Embryonic facial prominence (tissue), 1 donor: Measurements from ENCODE around the gene CLSTN2.

Experiments
- DNase-seq: peaks from one replicate; pipeline ENCODE4 v3.0.0-alpha.2; 2016; ENCODE audit errors: extremely low spot score

Gene CLSTN2

DNA sequence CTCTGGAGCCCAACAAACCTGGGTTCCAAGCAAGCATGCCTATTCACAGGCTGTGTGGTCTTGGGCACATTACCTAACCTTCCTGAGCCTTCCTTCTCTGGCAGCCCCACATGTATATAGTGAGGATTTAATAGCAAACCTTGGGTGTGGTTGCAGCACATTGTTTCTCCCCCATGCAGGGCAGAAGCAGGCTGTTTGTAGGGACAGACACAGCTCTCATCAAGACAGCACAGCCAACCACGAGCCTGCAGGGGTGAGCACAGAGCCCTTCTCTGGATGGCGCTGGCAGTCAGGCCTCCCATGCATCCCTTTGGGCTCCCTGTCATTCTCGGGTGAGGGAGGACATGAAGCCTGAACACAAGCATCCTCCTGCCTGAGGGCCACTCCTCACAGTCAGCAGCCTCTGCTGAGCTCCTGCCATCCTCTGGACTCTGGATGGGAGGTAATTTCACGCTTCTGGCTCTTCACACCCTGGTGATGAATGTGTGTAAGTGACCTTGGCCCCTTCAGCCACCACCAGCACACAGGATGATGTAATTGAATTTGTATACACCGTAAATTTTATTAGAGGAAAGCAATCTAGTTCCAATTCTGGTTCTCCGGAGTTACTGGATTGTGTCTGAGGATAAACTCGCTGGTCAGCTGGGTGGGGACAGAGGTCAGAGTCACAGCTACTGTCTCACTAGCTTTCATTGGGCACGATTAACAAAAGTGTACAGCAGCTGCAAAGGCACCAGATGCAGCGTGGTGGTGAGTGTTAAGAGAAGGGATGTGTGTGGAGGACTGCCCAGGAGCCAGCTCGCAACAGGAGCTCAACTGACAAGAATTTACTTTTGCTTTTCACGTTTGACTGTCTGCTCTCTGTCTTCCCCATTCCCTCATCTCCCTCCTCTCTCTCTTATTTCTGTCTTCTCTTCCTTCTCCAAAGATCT is 118.1 kb downstream of the CLSTN2 start:
- no peak for DNase-seq

DNA sequence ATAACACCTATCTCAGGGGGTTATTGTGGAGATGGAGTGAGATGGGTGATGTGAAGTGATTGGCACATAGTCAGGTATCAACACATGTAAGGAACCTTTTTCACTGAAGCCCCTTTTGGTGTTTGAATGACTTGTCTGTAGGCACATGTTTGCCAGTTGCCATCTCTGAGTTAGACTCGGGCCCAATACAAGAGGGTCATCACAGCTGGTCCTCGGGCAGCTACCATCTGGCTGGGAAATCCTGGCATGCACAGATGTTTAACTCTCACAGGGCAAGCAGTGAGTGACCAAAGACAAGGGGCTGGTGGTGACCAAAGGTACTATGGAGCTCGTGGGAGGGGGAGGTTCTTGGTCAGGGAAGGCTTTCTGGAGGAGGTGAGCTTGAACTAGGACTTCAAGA is 118.8 kb downstream of the CLSTN2 start:
- no peak for DNase-seq

DNA sequence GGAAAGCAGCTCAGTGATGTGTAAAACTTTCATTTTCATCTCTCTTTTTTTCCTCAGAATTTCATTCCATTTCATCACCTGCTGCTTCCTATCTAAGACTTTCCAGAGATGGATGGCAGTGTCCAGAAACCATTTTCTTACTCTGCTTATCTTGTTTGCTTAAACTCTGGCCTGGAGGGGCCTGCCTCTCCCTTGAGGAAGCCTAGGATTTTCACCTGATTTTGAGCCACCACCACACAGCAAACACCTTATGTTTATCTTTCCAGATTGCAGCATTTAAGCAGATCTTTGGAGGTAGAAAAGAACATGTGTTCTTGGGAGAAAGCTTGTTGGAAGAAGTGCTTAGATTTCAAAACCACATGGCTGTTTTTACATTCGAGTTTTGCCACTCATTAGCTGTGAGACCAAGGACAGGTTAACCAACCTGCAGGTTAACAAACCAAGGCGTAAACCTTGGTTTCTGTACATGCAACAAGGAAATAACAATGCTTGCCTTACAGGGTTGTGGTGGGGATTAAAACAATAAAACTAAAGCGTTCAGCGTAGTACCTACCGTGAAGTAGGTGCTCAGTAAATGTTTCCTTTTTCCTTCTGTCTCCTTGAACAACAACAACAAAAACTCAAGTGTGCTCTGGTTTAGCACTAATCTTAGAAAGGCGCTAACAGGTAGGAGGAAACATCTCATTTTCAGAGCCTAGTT is 120.3 kb downstream of the CLSTN2 start:
- no peak for DNase-seq

DNA sequence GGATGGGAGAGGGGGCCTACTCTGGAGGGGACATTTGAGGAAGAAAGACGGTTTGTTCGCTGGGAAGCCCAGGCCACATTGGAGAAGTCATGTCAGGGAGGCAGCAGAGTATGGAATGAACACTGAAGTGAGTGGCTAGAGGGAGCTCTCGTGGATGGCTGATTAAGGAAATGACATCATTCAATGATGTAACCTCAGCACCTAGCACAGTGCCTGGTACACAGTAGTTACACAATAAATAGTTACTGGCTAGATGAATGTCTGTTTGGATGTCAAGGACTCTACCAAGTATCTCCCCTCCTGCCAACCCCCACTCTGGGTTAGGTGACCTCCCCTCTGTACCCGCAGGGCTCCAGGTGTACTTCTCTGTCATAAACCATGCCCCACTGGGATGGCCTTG is 121.1 kb downstream of the CLSTN2 start:
- DNase-seq = no peak

DNA sequence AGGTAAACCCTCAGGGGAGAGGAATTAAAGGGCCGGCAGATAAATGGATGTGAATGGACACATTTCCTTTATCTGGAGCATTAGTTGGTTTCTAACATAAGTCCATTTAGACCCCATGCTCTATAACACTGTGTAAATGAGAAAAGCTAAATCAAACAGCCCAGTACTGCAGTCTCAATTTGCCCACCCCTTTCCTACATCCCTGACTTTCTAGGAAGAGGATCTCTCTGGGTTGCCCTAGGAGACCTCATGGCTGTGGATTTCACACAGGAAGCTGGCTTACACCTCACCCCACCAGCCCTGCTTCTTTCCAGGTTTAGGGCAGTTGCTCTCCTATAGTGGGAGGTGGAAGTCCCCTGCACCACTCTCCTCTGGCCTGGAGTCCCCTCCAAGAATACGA is 126.2 kb downstream of the CLSTN2 start:
- DNase-seq = no peak

DNA sequence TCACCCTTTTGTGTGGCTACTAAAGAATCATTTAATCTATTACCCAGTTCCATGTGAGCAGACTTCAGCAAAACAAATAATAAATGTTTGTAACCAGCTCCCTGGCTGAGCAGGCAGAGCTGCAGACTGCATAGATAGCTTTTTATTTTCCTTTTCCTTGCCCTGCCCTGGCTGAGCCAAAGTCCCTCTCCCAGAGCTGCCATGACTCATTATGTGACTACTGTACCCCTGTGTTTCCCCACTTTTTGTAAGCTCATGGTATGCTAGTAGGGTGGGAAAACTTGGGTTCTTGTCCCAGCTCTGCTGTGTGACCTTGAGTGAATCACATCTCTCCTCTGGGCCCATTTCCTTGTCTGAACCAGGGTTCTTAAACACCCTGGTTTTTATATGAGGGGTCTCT is 127.5 kb downstream of the CLSTN2 start:
- DNase-seq = no peak

DNA sequence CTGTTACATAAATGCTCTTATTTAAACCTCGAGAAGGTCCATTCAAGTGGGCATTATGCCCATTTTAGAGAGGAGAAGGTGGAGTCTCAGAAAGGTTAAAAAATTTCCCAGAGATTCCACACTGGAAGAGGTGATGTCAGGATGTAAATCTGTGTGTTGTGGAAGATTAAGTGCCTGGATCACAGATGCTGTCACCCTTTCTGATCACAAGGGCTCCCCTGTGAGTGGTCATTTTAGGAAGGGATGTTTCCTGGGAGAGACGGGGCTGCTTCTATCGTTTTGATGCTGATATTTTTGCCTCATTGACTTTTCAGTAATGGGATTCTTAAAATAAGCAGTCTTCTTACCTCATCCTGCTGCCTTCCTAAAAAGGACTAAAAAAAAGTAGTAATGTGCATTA is 132.5 kb downstream of the CLSTN2 start:
- no peak for DNase-seq

DNA sequence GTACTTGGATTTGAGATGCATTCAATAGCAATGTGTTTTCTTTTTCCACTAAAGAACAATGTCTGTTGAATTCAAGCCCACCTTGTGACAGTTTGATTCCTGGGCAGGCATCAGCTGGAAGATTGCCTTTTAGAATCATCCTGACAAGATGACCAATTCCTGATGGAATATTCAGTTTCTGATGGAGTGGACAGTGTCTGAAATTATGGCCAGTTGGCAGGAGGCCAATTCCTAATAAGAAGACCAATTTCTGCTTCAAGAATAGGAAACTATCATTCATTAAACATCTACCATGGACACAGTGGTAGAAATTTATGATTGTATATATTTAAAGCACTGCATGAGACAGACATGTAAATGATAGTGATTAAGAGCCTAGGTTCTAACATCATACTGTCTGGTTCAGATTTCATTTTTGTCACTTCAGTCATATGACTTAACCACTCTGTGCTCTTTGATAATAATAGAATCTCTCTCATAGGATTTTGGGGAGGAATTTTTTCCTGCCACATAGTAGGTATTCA is 133.6 kb downstream of the CLSTN2 start:
- no peak for DNase-seq

DNA sequence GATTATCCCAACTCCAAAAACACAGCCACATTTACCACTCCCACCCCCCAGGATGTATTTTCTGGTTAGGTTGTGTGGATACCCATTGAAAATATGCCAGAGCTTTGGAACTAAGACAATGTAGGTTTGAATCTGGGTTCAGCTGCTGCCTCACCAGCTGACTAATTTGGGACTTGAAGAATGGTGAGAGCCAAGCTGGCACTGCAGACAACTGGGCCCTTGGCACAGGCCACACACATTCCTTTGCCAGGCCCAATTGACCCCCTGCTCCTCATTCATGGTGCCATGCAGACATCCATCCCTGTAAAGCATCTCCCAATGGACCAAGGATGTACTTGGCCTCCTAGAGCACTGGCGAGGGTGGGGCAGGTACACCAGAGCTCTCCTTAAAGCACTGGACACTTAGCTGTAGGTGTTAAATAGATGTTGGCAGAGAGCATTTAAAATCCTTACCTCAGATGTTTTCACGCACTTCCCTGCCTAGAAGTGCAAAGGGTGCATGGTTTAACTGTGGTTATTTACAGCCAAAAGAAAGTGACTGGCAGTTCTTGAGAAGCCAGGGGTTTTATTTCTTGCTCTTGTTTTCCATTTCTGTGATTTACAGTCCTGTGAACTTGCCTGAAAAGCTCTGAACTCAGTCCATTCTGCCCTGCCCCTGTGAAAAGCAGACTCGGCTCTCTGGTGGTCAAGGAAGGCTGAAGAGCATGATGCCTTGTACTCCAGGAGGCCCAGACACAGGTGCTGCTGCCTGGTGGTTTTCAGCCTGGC is 138.5 kb downstream of the CLSTN2 start:
- DNase-seq = no peak

DNA sequence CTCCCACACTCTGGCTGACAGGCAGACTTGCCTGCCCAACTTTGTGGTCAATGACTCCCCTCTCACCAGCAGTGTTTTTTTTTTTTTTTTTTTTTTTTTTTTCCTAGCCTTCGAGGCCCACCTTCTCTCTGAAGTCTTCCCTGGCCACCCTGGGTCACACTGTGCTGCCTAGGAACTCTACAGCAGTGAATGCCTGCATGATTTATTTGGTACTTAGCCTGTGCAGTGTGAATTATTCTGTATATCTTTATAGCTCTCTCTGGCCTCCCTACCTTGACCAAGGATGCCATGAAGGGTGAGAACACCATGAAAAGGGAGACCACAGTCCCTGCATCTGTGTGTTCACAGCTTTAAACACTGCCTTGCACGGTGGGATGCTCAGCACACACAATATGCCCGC is 141.6 kb downstream of the CLSTN2 start:
- no peak for DNase-seq

DNA sequence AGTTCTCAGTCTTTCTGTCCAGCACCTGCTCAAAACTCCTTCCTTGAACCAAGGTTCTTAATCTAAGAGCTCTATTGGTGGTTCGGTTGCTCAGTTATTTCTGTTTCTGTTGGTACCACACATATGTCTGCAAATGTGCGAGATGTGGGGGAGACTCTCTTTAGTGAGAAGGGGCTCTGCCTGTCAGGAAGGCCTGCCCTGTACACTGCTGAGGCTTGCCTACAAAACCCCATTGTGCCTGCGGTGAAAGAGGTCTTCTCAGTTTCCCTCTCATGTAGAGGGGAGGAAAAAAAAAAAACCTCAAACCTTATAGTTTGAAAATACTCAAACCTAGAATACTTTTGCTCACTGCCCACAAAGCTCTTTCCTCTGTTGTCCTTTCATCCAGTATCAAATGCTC is 142.4 kb downstream of the CLSTN2 start:
- no peak for DNase-seq

DNA sequence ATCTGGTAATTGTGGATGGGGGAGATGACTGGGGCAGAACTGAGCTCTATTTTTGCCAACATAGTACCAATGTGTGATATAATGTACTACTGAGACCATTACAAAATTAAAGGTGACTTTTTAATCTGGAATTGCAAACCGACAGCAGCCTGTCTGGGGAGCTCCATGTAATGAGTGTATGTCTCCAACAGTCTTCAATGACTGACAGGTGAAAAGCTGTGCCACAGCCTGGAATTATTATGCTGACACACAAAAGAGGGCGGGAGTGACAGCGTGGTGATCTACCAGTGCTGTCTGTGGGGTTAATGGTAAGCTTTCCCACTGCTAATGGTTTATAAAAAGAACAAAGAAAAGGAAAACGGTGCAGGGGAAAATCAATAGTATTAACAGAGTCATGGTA is 143.4 kb downstream of the CLSTN2 start:
- DNase-seq = no peak

DNA sequence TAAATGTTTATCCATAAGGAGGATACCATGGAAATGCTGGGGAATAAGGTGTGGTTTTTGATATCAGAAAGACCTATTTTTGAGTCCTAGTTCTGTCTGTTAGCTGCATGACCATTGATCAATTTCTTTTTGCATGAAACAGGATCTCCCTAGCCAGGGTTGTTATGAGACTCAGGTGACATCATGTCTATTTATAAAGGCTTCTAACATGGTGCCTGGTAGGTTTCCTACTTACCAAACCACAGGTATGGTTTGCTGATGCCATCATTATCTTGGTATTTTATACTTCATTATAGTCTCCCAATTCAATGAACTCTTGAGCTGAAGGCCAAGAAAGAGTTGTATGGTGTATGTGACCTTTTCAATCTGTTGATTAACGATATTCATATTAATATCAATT is 144.0 kb downstream of the CLSTN2 start:
- no peak for DNase-seq

DNA sequence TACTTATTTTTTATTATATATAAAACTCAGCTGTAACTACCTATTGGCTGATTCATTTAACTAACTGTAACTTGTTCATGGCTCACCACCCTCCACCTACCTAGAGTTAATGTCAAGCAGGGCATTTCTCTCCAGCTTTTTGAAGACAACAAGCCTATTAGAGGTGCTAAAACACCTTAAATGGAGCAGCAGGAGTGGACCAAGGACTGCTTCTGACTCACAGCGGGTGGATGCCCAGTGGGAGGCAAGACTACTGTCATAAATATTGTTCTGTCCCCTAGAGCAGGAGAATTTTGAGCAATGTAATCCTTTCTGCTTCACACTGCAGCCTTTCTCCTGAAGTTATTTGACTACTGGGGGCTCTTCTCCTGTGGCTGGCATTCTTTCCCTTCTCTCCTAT is 146.9 kb downstream of the CLSTN2 start:
- DNase-seq = no peak

DNA sequence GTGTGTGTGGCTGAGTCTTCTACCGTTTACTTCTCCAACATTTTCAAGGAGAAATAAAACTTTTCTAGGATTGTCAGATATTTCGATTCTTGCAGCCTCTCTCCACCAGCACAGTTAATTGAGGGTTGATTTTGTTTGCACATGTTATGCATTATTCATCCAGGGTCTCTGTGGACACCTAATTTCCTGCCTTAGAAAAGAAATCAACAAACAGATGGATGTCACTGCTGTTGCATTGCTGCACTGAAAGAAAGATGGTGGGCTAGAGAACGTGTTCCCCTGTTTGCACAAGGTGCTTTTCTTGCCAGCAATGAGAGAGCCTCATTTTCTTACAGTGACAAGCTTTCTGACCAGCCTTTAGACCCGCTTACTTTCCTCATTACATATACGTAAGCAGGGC is 150.0 kb downstream of the CLSTN2 start:
- no peak for DNase-seq

DNA sequence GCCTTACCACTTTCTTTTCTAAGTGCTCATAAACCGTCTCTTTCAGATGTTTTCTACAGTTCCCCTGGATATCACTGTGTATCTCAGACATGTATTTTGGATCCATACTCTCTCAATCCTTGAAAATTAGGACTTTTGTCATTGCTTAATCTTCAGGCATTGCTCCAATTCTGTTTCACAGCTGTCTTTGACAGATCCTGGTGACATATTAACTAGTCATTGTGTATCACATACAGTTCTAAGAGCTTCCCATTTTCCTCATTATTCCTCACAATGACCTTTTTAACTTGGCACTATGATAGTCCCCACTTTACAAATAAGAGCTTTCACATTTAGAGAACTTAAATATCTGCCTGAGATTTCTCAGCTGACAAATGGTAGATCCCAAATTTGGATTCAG is 151.7 kb downstream of the CLSTN2 start:
- no peak for DNase-seq

DNA sequence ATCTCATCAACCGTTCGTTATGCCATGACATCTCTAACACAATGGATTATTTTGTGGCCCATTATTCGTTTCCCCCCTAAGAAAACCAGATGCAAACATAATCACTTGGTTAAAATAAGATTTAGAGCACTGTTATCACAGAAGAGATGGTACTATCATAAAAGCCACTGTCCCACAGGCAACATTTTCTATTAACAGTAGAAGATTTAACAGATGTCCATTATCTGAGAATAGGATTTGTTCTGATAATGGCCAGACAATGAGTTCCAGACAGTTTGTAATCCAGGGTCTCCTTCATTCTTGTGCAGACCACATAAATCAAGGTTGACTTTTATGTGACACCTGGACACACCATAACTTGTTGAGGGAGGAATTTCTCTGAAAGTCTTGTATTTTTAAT is 153.1 kb downstream of the CLSTN2 start:
- DNase-seq = no peak

DNA sequence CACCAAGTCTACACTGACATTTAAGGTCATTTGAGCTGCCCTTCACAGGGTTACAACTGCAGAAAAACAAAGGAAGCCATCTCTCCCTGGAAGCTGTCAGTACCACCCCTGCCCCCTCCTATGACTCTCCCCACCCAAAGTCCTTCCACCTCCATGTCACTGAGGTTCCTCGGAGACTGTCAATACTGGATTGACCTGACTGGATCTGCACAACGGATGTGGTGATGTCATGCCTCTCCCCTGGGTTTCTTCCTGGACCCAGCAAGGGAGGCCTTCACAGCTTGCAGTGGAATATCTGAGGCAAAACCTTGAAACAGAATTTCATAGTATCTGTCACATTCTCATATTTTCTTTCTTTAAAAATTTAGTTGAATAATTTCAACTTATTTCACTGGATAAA is 153.5 kb downstream of the CLSTN2 start:
- DNase-seq = no peak

DNA sequence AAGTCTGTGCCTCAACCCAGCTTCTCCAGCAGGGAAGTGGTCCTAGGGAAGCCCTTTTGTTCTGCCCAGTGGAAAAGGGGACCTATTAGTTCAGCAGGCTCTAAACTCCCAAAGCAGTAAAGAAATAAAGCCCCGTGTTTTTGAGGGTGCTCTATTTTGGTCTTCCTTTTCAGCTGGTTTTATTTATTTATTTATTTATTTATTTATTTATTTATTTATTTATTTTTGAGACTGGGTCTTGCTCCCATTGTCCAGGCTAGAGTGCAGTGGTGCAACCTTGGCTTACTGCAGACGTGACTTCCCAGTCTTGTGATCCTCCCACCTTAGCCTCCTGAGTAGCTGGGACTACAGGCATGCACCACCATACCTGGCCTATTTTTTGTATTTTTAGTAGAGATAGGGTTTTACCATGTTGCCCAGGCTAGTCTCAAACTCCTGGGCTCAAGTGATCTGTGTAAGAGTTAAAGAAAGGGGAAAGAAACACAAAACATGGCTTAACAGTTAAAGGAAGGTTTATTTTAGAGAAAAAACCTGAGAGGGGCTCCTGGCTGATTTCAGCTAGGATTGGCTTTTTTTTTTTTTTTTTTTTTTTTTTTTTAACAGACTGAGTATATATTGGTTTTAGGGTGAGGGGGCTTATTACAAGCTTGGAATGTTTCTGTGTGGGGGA is 154.6 kb downstream of the CLSTN2 start:
- DNase-seq = no peak

DNA sequence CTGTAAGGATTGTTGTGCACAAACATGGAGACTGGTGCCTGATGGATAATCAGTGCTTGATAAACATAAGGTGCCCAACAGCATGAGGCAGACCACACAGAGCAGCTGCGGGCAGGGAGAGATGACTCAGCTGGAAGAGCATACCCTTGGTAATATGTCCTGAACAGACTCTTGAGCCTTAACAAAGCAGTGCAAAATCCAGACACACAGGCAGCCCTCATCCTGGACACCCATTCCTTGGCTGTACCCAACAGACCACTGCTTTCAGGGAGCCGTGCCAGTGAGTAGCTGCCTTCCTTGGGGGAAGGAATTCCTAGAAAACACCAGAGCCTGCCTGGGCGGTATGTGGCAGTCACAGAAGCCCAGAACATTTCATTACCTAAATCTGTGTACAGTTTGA is 156.2 kb downstream of the CLSTN2 start:
- no peak for DNase-seq

DNA sequence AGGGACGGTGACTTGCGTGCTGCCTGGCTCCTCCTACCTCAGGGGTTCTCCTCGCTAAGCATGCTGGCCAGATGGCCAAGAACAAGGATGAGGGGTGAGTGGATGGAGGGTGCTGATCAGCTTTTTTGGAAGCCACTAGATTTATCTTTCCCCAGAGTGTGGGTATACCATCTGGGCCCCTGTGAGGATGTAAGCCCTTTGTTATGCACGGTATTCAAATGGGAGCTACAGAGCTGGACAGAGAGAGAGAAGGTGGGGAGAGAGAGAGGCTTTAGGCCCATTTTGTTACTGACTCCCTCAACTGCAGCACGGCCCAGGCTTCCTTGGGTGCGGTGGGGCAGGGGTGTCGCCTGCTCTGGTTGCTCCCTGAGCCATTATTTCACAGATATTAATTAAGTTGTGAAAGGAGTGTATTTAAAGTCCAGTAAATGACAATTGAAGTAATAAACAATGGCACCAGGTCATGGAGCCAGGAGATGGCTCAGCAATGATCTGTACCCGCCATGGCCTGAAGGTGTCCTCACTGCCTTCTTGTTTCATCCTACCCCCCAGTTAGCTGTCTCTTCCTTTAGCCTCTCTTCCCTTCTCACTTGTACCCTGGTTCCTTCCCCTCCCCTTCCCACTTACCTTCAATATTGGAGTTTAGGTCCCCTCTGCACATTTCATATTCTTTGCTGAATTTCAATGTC is 158.0 kb downstream of the CLSTN2 start:
- no peak for DNase-seq
